Islet precursor cell (in vitro differentiated cells): ENCODE data around the gene KATNIP.

ENCODE experiments used
- DNase-seq: peaks from one replicate; pipeline ENCODE4 v3.0.0-alpha.2; 2018

Gene KATNIP

DNA sequence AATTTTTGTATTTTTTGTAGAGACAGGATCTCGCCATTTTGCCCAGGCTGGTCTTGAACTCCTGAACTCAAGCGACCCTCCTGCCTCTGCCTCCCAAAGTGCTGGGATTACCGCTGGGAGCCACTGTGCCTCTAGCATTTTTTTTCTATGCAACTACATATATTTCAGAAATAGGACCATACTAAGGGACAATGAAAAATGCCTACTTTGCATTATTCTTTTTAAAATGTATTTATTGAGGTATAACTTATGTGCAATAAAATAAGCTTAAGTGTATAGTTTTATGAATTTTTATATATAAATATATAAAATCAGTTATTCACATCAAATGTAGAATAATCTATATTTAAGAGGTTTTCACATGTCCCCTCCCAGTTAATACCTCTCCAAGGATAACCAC lies 38.1 kb downstream of the KATNIP start:
- no peak for DNase-seq

DNA sequence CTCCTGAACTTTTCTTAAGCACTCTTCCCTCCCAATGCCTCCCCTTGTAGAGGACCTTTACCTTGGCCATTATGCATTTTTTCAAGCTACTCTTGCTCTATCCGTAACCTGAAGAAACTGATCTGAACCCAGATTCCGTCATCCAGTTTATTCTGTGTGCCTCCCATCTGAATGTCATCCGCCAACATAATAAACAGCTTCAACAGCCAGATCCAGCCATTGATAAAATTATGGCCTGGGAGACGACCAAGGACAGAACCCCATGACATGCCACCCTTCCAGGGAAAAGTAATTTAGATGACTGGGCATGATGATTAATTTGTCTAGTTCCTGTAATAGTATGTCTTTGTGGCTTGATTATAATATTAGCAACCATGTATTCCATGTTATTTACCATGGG lies 41.9 kb downstream of the KATNIP start:
- no peak for DNase-seq

DNA sequence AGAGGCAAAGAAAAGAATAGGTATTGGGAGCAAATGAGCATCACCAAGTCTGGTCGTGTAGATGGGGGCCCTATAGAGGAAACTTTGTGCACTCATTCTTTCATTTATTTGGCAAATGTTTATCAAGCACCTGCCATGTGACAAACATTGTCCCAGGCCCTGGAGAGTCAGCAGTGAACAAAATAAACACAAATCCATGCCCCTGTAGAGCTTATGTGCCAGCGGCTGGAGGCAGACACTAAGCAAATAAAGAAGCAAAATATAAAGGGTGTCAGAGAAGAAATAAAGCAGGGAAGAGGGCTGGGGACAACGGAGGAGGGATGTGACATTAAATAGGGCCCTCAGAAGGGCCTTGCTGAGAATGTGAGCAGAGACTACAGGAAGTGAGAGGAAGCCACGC lies 45.5 kb downstream of the KATNIP start:
- no peak for DNase-seq

- no peak for DNase-seq
Observed at GRCh38 chr16:27595993-27596392, 46.0 kb downstream of the KATNIP start.

DNA sequence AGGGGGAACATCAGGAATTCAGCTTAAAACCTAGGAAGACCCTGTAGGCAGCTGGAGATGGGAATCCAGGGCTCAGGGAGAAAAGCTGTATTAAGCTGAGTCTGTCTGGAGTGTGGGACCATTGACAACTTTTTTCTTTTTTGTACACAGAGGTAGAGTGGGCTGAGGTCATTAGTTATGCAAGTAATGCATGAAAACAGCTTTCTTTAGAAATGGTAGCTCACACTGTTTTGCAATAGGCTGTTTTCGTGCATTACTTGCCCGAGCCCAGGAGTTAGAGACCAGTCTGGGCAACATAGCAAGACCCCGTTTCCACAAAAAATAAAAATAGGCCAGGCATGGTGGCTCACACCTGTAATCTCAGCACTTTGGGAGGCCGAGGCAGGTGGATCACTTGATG lies 46.5 kb downstream of the KATNIP start:
- DNase-seq = no peak

DNA sequence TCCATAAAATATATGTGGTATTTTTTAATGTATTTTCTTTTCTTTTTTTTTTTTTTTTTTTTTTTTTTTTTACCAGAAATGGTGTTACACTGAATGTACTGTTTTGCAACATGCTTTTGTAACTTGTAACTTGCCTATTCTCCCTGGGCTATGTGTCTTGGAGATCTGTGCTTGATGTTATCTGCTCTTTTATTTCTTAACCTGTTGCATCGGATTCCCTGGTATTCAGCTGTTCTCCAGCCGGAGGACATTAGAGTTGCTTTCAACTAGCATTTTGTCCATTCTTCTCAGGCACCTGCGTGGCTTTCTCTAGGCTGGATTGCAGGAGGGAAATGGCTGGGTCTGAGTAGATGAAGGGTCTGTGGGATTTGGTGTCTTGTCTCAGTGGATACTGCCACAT lies 47.4 kb downstream of the KATNIP start:
- DNase-seq = no peak

DNA sequence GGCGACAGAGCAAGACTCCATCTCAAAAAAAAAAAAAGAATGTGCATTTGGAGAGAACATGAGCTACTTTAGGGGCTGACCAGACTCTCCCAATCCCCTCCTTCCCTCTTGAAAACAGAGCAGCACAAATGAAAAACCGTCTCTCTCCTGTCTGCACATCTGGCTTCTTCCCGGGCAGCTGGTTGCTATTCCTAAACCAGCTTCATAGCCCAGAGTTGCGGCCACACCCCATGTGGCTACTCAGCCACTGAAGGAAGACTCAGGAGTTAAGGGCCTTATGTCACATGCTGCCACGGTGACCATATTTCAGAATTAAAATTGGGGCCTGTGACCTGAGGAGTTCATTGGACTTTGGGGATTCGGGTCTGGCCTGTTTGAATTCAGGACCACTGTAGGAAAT lies 48.3 kb downstream of the KATNIP start:
- DNase-seq = no peak

DNA sequence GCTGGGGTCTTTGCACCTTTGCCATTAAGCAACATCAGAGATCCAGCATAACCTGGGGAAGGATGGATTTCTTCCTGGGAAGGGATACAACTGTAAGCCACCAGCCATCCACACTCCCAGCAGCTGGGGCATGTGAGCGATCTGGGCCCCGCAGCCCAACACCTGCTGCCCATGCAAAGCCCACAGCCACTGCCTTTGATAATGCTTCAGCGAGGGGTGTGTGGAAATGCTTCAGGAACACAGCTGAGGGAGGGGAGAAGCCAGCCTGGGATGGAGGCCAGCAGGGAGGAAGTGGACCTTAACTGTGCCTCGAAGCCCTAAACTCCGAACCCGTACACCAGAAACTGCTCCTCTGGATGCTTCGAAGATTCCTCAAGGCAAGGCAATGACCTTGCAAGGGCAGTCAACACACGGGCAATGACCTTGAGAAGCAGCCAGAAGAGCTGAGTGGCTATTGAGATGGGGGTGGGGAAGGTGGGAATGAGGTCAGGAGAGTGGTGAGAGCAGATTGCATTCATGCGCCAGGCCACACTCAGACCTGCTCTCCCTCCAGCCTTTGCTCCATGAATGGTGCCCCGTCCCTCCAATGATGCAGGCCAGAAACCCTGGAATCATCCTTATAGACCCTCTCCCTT lies 49.1 kb downstream of the KATNIP start:
- DNase-seq = no peak

- no peak for DNase-seq
Observed at GRCh38 chr16:27599606-27600005, 49.7 kb downstream of the KATNIP start.
